ENCODE data around the gene TXLNA. TPM values are rescaled to one million over a fixed set of nuclear protein-coding genes. Genes with fewer than 3 reads are reported as not detected.

TXLNA gene
- total RNA-seq, 2 experiments from 2014 or later = 84.0 to 84.4 TPM

DNA sequence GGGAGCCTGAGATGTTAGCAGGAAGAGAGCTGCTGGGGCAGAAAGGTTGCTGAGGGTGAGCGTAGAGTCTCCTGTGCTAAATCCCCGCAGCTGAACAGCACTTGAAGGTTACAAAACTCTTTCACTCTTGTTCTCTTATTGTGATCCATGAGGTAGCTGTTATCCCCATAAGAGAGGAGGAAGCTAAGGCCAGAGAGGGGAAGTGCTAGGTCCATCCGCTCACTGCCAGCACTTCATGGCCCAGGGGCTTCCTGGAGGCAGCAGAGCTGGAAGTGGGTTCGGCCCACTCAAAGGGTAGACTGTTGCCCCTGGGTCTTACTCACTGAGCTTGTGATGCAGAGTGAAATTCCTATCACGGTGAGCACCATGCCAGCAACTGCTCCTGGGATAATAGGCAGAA is 37.1 kb downstream of the TXLNA start:
- Mint-ChIP-seq H3K9me3 (no peaks in the 10 kb centered on the region), H3K36me3 (peaks cover 1% of the 10 kb centered on the region), H3K4me1 (peaks cover 16% of the 10 kb centered on the region), H3K27me3 (no peaks in the 10 kb centered on the region), H3K4me3 (no peak overlapping the region), H3K27ac (no peak overlapping the region)
- no peak for DNase-seq

DNA sequence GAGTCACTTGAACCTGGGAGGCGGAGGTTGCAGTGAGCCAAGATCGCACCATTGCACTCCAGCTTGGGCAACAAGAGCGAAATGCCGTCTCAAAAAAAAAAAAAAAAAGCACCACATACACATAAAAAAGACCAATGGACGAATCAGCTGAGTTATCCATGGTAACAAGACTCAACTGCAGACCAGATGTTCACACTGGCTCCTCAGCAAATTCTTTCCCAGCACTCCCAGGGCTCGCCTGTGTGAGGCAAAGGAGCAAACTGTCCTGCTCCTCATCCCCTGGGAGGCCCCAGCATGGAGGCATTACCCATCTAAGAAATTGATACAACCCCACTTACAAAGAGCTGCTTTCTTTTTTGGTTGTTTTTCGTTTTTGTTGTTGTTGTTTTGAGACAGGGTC is 39.5 kb downstream of the TXLNA start:
- Mint-ChIP-seq H3K27me3 (no peaks in the 10 kb centered on the region), H3K9me3 (no peaks in the 10 kb centered on the region), H3K4me3 (no peak overlapping the region), H3K4me1 (peaks cover 26% of the 10 kb centered on the region), H3K27ac (no peak overlapping the region), H3K36me3 (peaks cover 15% of the 10 kb centered on the region)
- no peak for DNase-seq

DNA sequence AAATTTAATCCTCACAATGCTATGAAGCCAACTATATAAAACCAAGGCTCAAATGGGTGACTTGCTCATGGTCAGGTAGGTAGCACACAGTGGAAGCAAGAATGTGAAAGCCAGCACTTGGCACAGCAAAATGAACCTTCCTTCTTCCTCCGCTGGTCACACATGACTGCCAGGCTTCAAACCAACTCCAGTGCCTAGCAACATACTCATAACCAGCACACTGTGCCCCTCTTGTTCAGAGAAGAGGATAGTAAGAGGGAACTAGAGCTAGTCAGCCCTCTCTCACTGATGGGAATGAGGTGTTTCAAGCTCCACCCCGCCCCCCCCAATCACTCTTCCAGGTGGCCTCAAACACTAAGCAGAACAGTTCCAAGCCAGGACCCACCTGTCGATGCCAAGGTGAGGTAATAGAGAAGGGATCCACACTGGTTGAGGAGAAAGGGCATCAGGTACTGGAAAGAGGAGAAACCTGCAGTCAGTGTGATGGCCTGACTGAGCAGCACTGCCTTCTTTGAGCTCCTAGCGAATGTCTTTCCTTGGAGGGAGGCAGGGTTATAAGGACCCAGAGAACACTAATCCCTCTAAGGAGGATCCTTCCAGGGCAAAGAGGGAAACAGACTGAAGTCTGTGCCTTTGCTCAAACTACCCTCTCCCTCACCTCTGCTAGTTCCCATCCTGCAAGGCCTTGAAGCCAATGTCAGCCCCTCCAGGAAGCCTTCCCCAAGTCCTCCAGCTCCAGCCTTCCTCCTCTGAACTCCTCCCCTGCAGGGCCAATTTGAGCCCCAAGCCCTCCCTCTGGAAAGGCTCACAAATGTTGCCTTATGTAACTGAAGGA is 41.5 kb downstream of the TXLNA start:
- no peaks in the 10 kb centered on the region for H3K9me3 Mint-ChIP-seq
- H3K4me1 Mint-ChIP-seq = peaks cover 30% of the 10 kb centered on the region
- H3K4me3 Mint-ChIP-seq = peak overlapping the region; percentile 93
- H3K27ac Mint-ChIP-seq = peak overlapping the region; percentile 96
- no peak for DNase-seq
- H3K36me3 Mint-ChIP-seq = peaks cover 22% of the 10 kb centered on the region
- no peaks in the 10 kb centered on the region for H3K27me3 Mint-ChIP-seq

DNA sequence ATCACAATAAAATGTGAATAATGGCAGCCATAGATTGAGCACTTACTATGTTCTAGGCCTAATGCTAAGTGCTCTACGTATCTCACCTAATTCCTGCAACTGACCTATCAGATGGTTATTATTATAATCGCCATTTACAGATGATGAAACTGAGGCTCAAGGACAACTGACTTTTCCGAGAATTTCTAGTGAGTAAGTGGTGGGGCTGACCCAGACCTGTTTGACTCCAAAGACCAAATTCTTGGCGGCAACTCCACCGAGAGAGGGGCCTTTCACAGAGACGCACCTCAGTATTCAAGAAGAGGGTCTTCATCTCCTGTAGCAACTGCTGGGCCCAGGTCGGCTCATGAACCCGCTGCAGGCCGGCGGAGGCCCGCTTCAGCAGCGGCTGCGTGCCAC is 42.1 kb downstream of the TXLNA start:
- no peaks in the 10 kb centered on the region for H3K9me3 Mint-ChIP-seq
- no peaks in the 10 kb centered on the region for H3K27me3 Mint-ChIP-seq
- peak overlapping the region; percentile 93 for H3K4me3 Mint-ChIP-seq
- H3K4me1 Mint-ChIP-seq = peaks cover 32% of the 10 kb centered on the region
- no peak for DNase-seq
- peak overlapping the region; percentile 96 for H3K27ac Mint-ChIP-seq
- H3K36me3 Mint-ChIP-seq = peaks cover 23% of the 10 kb centered on the region

DNA sequence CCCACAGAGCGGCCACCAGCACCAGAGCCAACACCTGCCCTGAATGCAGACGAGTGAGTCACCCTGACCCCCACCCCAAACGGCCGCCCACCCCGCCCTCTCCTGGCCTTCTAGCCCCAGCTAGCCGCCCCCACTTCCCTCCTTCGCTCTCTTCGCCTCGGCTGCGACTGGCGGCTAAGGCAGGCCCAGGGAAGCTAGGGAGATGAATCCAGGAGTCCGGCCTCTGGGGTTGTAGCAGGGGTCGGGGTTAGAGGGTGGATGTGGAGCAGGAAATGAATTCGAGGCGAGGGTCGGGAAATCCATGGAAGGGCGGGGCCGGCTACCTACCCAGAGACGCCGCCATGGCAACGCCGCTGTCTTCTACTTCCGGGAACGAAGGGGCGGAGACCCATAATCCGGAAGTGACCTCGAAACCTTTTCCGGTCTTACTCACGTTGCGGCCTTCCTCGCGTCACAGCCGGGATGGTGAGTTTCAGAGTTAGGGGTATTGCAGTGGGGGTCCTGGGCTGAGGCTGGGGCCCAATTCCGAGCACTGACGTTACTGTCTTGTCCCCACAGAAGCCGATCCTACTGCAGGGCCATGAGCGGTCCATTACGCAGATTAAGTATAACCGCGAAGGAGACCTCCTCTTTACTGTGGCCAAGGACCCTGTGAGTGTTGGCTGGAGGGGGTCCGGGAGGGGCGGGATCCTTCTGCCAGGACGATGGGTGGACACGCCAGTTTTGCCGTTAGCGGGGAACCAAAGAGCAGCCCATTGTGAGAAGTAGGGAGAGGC is 42.7 kb downstream of the TXLNA start, which contains the start of the genes EIF3I and TMEM234:
TSS of gene EIF3I (plus strand) at position 428 of the 776 bp plus-strand sequence. CDS start at position 463, 35 bp downstream.
TSS of gene TMEM234 (minus strand) at position 374 of the 776 bp plus-strand sequence. CDS start at position 343, 31 bp downstream.
- Mint-ChIP-seq H3K9me3 (no peaks in the 10 kb centered on the region), H3K4me3 (peak within 1 kb of the TSS; percentile 93), H3K27me3 (no peaks in the 10 kb centered on the region), H3K4me1 (peaks cover 32% of the 10 kb centered on the region), H3K27ac (peak within 1 kb of the TSS; percentile 96), H3K36me3 (peaks cover 23% of the 10 kb centered on the region)
- peak; percentile 88 for DNase-seq

DNA sequence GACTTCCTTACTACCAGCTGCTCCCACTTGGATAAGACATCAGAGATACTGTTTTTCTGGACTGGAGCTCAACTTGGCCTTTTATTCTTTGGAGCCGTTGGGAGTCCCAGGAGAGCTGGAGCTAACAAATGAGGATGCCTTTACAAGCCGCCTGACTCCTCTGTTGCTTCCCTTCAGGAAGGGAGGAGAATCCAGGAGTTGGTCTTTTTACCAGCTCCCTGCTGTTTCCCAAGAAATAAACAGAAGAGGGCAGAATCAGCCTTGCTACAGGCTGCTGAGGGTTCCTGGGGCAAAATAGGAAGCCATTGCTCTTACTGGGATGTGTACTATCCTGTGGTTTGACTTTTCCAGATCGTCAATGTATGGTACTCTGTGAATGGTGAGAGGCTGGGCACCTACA is 44.2 kb downstream of the TXLNA start:
- Mint-ChIP-seq H3K36me3 (peaks cover 28% of the 10 kb centered on the region), H3K27ac (peak overlapping the region; percentile 96), H3K27me3 (no peaks in the 10 kb centered on the region), H3K4me3 (peak overlapping the region; percentile 93), H3K9me3 (no peaks in the 10 kb centered on the region), H3K4me1 (peaks cover 38% of the 10 kb centered on the region)
- DNase-seq = no peak

DNA sequence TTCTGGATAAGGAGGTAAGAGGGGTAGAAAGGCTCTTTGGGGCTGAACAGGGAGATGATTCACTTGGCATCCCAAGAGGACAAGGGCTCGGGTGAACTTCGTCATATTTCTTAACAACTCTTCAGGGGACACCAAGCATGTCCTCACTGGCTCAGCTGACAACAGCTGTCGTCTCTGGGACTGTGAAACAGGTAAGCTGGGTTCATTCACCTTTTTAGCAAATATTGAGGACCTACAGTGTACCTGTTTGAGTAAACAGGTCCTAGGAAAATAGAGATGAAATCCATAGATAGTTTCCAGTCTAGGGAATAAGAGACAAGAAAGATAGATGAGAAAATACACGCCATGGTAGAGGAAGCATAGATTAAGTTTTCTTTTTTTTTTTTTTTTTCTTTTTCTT is 44.8 kb downstream of the TXLNA start:
- DNase-seq = no peak
- peak overlapping the region; percentile 93 for H3K4me3 Mint-ChIP-seq
- no peaks in the 10 kb centered on the region for H3K9me3 Mint-ChIP-seq
- peaks cover 40% of the 10 kb centered on the region for H3K4me1 Mint-ChIP-seq
- H3K27me3 Mint-ChIP-seq = no peaks in the 10 kb centered on the region
- H3K27ac Mint-ChIP-seq = peak overlapping the region; percentile 62
- peaks cover 33% of the 10 kb centered on the region for H3K36me3 Mint-ChIP-seq

DNA sequence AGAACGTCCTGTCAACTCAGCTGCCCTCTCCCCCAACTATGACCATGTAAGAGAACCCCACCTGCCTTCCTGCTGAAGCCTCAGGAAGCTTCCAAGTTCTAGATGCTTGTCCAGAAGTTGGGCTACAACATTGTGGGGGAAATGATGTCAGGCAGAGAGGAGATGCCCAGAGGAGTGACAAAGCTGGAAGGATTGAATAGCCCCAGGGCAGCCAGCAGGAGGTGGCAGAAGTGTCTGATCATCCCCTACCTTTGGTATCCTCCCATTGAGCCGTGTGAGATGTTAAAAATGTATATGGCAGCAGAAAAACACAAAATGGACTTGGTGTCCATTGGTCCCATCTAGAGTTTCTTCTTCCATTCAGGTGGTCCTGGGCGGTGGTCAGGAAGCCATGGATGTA is 49.3 kb downstream of the TXLNA start:
- Mint-ChIP-seq H3K4me3 (no peak overlapping the region), H3K9me3 (no peaks in the 10 kb centered on the region), H3K4me1 (peaks cover 16% of the 10 kb centered on the region), H3K36me3 (peaks cover 27% of the 10 kb centered on the region), H3K27ac (no peak overlapping the region), H3K27me3 (no peaks in the 10 kb centered on the region)
- no peak for DNase-seq

DNA sequence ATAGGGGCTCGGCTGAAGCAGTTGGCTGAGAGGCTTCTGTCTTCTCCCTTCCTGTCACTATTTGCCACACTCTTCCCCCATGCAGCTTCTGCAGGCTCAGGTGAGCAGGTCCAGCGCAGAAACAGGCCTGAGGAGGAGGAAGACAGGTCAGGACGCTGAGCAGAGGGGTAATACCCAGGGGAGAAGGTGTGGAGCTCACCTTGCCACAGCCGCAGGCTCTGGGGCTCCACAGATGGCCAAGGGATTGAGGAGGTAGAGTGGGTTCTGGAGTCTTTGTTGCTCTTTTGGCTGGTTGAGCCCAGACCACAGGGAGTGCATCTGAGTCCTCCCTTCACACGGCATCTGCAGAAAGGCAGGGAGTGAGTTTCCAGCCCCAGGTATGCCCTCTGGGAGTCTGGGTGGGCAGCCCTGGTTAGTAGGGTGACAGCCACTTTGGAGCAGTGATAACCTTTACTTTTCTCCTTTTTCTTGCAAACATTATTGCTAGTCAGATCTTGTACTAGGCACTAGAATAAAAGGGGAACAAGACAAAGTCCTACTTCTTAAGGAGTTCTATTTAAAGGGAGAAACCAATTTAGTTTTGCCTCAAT is 52.5 kb downstream of the TXLNA start:
- no peak overlapping the region for H3K4me3 Mint-ChIP-seq
- no peaks in the 10 kb centered on the region for H3K9me3 Mint-ChIP-seq
- H3K4me1 Mint-ChIP-seq = peaks cover 7% of the 10 kb centered on the region
- peaks cover 15% of the 10 kb centered on the region for H3K36me3 Mint-ChIP-seq
- no peak overlapping the region for H3K27ac Mint-ChIP-seq
- no peak for DNase-seq
- H3K27me3 Mint-ChIP-seq = no peaks in the 10 kb centered on the region

DNA sequence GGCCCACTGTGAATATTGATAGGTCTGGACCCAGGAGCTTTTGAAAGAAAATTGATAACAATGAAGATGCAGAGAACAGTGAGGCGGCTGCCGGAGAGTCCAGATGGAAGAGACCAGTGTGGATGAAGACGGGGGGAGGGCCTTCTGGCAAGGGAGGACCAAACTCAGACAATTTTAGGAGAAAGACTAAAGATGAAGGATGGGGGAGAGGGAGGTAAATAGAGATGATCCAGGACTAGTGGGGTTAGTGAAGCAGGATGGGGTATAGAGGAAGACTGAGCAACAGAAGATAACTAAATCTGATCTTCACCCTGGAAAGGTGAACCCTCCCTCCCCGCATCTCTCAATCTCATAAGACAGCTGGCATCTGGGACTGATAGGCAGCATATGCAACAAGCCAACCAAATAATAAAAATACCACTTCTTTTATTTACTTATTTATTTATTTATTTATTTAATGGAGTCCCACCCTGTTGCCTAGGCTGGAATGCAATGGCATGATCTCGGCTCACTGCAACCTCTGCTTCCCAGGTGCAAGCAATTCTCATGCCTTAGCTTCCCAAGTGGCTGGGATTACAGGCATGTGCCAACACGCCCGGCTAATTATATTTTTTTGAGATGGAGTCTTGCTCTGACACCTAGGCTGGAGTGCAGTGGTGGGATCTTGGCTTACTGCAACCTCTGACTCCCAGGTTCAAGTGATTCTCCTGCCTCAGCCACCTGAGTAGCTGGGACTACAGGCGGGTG is 53.3 kb downstream of the TXLNA start:
- Mint-ChIP-seq H3K27me3 (no peaks in the 10 kb centered on the region), H3K9me3 (no peaks in the 10 kb centered on the region), H3K4me1 (peaks cover 6% of the 10 kb centered on the region), H3K4me3 (no peak overlapping the region), H3K36me3 (peaks cover 13% of the 10 kb centered on the region), H3K27ac (no peak overlapping the region)
- no peak for DNase-seq

DNA sequence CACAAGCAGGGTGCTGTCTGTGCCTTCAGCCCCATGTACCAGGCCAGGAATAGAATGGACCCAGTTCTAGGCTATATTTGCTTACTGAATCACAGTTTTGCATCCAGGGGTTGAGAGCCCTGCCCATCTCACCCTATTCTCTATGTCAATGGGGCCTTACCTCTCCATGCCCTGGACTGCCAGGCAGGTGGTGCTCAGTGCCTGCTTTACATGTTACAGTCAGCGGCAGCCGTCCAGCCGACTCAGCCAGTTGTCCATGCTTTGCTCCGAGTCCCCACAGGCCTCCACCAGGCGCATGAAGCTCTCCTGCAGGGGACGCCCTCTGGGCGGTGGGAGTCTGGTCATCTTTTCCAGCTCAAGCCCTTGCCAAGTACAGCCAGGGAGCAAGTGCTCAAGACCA is 55.3 kb downstream of the TXLNA start:
- Mint-ChIP-seq H3K4me1 (no peaks in the 10 kb centered on the region), H3K9me3 (no peaks in the 10 kb centered on the region), H3K27ac (no peak overlapping the region), H3K36me3 (peaks cover 5% of the 10 kb centered on the region), H3K4me3 (no peak overlapping the region), H3K27me3 (no peaks in the 10 kb centered on the region)
- DNase-seq = no peak

DNA sequence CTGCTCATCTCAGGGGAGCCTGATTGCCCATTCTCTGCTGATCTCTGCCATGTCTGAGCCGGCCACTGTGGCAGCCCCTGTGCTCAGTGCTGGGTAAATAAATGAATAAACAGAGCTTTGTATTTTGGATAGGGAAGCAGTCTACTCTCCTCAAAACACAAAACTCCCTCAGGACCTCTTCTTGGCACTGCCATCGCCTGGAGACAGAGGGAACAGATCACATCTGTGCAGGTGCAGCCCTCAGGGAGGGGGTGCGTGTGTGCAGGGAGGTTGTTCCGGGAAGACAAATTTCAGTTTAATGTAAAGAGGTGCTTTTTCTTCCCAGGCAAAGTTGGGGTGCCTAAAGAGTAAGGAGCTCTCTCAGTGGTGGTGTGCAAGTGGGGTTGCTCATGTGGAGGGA is 59.9 kb downstream of the TXLNA start:
- Mint-ChIP-seq H3K27me3 (no peaks in the 10 kb centered on the region), H3K27ac (no peak overlapping the region), H3K4me1 (peaks cover 16% of the 10 kb centered on the region), H3K9me3 (no peaks in the 10 kb centered on the region), H3K4me3 (peak overlapping the region; percentile 22), H3K36me3 (no peaks in the 10 kb centered on the region)
- no peak for DNase-seq

DNA sequence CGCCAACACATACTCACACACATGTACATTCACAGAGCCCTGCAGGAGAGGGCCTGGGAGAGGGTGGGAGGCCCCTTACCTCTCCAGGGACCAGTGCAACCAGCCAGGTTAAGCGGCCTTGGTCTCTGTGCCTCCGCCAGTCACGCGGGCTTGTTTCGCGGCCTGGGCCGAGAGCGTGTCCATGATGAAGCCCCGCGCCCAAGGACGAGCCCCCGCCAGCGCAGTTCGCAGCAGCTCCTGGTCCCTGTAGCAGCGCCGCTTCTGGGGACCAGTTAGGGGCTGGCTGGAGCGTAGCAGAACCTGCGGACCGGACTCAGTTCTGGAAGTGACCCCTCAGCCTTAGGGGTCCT is 60.3 kb downstream of the TXLNA start:
- Mint-ChIP-seq H3K27ac (no peak overlapping the region), H3K4me3 (peak overlapping the region; percentile 81), H3K9me3 (no peaks in the 10 kb centered on the region), H3K27me3 (no peaks in the 10 kb centered on the region), H3K4me1 (peaks cover 16% of the 10 kb centered on the region), H3K36me3 (no peaks in the 10 kb centered on the region)
- no peak for DNase-seq

DNA sequence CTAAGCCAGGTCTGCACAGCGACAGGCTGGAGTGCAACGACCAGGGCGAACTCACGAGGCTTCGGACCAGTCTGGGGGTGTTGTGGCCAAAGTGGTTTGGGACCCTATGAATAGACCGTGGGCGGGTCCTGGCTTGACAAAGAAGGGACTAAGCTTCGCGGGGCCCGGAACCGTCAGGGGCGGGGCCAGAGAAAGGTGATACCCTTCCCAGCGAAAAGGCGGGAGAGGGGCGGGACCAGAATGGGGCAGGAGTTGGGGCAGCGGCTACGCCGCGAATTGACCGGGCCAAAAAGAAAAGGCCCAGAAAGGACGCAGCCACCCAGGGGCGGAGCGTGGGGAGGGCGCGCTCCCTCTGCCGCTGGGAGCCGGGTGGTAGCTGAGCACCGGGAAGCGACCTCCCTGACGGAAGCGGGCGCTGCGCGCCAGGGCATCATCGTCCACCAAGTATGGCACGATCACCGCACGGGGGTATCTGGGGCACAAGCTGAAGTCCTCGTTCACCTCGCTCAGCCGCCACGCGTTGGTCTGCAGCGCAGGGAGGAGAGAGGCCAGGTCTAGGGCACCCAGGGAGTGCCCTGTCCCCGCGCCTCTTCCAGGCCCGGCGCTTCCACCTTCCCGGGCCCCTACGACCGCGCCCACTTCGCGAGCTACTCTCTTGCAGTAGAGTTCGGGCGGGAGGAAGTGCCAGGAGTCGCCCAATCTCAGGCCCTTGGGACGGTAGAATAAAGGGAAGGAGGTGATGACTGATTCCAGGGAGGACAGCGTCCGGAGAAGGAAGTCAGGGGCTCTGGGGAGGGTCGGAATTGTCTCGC is 60.9 kb downstream of the TXLNA start:
- Mint-ChIP-seq H3K4me1 (peaks cover 16% of the 10 kb centered on the region), H3K36me3 (no peaks in the 10 kb centered on the region), H3K9me3 (no peaks in the 10 kb centered on the region), H3K27me3 (no peaks in the 10 kb centered on the region), H3K27ac (peak overlapping the region; percentile 23), H3K4me3 (peak overlapping the region; percentile 81)
- DNase-seq = no peak

All from activated naive CD8-positive, alpha-beta T cell treated with anti-CD3 and anti-CD28 coated beads for 36 hours (primary cell).